Measurements from ENCODE around the gene ARHGAP26.

- TF ChIP-seq CTCF (IDR thresholded peaks at IDR 0.05): no peak
- TF ChIP-seq POLR2A (IDR thresholded peaks at IDR 0.05): no peak
Measured at GRCh38 chr5:142823806-142824205, 53.6 kb downstream of the ARHGAP26 start.
